Epithelial cell of proximal tubule (primary cell): ENCODE results near the gene GPR183. TPM values are rescaled to one million over a fixed set of nuclear protein-coding genes. Genes with fewer than 3 reads are reported as not detected.

Source experiments
- DNase-seq: peaks from one replicate; pipeline ENCODE4 v3.0.0-alpha.2; 2011; ENCODE audit warnings: low read depth
- H3K4me3 ChIP-seq: 2 replicates; pipeline ENCODE4 v1.5.1; 2011; ENCODE audit warnings: low read depth, mild to moderate bottlenecking, low read length
- CTCF ChIP-seq: conservative IDR thresholded peaks from 2 replicates; pipeline ENCODE4 v1.5.1; 2012; ENCODE audit warnings: low read depth, mild to moderate bottlenecking, low read length
- total RNA-seq: library from RNA; depleted of rRNA; stranded (reverse); fragments of >200 nt; gene quantifications from 2 replicates; pipeline ENCODE4 v1.2.3, GENCODE V29; 2015

The GPR183 gene
- total RNA-seq, 1 donor from 2014 or later, result 0.17 TPM

- TF ChIP-seq CTCF, result no peak
- no peak overlapping the region for H3K4me3 ChIP-seq
- DNase-seq, result no peak
These were observed 39.3 kb upstream of the GPR183 start for GRCh38 chr13:99346335-99347042.

- no peak overlapping the region for H3K4me3 ChIP-seq
- no peak for DNase-seq
- no peak for TF ChIP-seq CTCF
These were observed 38.1 kb upstream of the GPR183 start for GRCh38 chr13:99345345-99345744.

GRCh38 chr13:99344610-99345208 is 37.5 kb upstream of the GPR183 start:
- H3K4me3 ChIP-seq, result no peak overlapping the region
- no peak for TF ChIP-seq CTCF
- no peak for DNase-seq

- no peak for TF ChIP-seq CTCF
- H3K4me3 ChIP-seq, result no peak overlapping the region
- no peak for DNase-seq
These were observed 35.6 kb upstream of the GPR183 start for GRCh38 chr13:99342723-99343315.

- no peak overlapping the region for H3K4me3 ChIP-seq
- DNase-seq, result no peak
- TF ChIP-seq CTCF, result no peak
These were observed 34.9 kb upstream of the GPR183 start for GRCh38 chr13:99341969-99342722.

- H3K4me3 ChIP-seq, result no peak overlapping the region
- DNase-seq, result no peak
- TF ChIP-seq CTCF, result no peak
These were observed 33.4 kb upstream of the GPR183 start for GRCh38 chr13:99340638-99341037.
